ENCODE results near the gene PRTN3.

The PRTN3 gene

DNA sequence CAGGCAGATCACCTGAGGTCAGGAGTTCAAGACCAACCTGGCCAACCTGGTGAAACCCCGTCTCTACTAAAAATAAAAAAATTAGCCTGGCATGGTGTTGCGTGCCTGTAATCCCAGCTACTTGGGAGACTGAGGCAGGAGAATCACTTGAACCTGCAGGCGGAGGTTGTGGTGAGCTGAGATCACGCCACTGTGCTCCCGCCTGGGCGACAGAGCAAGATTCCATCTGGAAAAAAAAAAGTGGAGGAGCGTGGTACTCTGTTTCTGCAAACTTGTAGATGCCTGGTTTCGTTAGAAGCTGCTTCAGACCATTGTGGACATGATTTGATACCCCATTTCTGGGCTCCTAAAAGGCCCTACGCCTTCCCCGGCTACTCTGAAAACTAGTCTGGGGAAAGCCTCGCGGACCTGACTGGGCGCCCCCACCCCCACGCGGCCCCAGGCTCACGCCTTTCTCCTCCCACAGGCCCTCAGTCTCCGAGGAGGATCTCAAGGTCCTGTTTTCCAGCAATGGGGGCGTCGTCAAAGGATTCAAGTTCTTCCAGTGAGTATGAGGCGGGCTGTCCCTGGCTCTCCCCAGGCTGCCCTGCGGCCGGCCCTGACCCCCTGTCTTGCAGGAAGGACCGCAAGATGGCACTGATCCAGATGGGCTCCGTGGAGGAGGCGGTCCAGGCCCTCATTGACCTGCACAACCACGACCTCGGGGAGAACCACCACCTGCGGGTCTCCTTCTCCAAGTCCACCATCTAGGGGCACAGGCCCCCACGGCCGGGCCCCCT, 30.5 kb upstream of the PRTN3 start:
- Histone ChIP-seq H3K9me3 (ENCODE audit: control extremely low read depth in 1 of 5, control insufficient read depth in 4 of 5, insufficient read depth in 2 of 5, low read depth in 1 of 5, low read length in 4 of 5) (no peaks in the 10 kb centered on the region), H3K4me3 (ENCODE audit: control insufficient read depth in 1 of 7, extremely low read depth in 1 of 7, insufficient read depth in 4 of 7, low read depth in 2 of 7, low read length in 6 of 7) (no peak overlapping the region), H3K27ac (ENCODE audit: insufficient read depth in 1 of 2, low read depth in 1 of 2, low read length in 2 of 2, poor library complexity in 1 of 2, severe bottlenecking in 2 of 2) (no peak overlapping the region), H3K27me3 (replicated peaks in 2 of 5; ENCODE audit: control insufficient read depth in 4 of 5, insufficient read depth in 5 of 5, low read length in 4 of 5) (no peaks in the 10 kb centered on the region), H3K36me3 (ENCODE audit: control insufficient read depth in 4 of 4, insufficient read depth in 4 of 4, low read length in 3 of 4) (peaks cover 16 to 82% (median 57%) of the 10 kb centered on the region in 4 experiments), H3K4me1 (ENCODE audit: control extremely low read depth in 1 of 4, control insufficient read depth in 4 of 4, insufficient read depth in 4 of 4, low read length in 3 of 4) (no peaks in the 10 kb centered on the region)
- ChIA-PET POLR2A (interaction anchor here (0.7 kb wide), 1 partner anchor 9 kb away, joined by 3 read pairs; no protein-coding TSS in a partner anchor), CTCF (interaction anchor here (0.6 kb wide), 1 partner anchor 1580 kb away, joined by 3 read pairs; no protein-coding TSS in a partner anchor)
- WGBS (ENCODE audit: insufficient coverage) = 96% methylated on average over 27 of the region's 30 CpGs
- DNase-seq = no peak

DNA sequence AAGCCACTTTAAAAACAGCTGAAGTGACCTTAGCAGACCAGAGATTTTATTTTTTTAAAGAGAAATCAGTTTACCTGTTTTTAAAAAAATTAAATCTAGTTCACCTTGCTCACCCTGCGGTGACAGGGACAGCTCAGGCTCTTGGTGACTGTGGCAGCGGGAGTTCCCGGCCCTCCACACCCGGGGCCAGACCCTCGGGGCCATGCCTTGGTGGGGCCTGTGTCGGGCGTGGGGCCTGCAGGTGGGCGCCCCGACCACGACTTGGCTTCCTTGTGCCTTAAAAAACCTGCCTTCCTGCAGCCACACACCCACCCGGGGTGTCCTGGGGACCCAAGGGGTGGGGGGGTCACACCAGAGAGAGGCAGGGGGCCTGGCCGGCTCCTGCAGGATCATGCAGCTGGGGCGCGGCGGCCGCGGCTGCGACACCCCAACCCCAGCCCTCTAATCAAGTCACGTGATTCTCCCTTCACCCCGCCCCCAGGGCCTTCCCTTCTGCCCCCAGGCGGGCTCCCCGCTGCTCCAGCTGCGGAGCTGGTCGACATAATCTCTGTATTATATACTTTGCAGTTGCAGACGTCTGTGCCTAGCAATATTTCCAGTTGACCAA, 29.8 kb upstream of the PRTN3 start:
- WGBS (ENCODE audit: insufficient coverage) = 92% methylated on average over 7 of the region's 25 CpGs
- no peaks in the 10 kb centered on the region for H3K27me3 ChIP-seq (replicated peaks in 2 of 5; ENCODE audit: control insufficient read depth in 4 of 5, insufficient read depth in 5 of 5, low read length in 4 of 5)
- no peaks in the 10 kb centered on the region for H3K4me1 ChIP-seq (ENCODE audit: control extremely low read depth in 1 of 4, control insufficient read depth in 4 of 4, insufficient read depth in 4 of 4, low read length in 3 of 4)
- POLR2A ChIA-PET = interaction anchor here (0.7 kb wide), 1 partner anchor 10 kb away, joined by 3 read pairs; no protein-coding TSS in a partner anchor
- no peak for DNase-seq
- H3K27ac ChIP-seq (ENCODE audit: insufficient read depth in 1 of 2, low read depth in 1 of 2, low read length in 2 of 2, poor library complexity in 1 of 2, severe bottlenecking in 2 of 2) = no peak overlapping the region
- CTCF ChIA-PET = no interaction called here
- peaks cover 16 to 75% (median 50%) of the 10 kb centered on the region in 4 experiments for H3K36me3 ChIP-seq (ENCODE audit: control insufficient read depth in 4 of 4, insufficient read depth in 4 of 4, low read length in 3 of 4)
- H3K4me3 ChIP-seq (ENCODE audit: control insufficient read depth in 1 of 7, extremely low read depth in 1 of 7, insufficient read depth in 4 of 7, low read depth in 2 of 7, low read length in 6 of 7) = no peak overlapping the region
- no peaks in the 10 kb centered on the region for H3K9me3 ChIP-seq (ENCODE audit: control extremely low read depth in 1 of 5, control insufficient read depth in 4 of 5, insufficient read depth in 2 of 5, low read depth in 1 of 5, low read length in 4 of 5)

DNA sequence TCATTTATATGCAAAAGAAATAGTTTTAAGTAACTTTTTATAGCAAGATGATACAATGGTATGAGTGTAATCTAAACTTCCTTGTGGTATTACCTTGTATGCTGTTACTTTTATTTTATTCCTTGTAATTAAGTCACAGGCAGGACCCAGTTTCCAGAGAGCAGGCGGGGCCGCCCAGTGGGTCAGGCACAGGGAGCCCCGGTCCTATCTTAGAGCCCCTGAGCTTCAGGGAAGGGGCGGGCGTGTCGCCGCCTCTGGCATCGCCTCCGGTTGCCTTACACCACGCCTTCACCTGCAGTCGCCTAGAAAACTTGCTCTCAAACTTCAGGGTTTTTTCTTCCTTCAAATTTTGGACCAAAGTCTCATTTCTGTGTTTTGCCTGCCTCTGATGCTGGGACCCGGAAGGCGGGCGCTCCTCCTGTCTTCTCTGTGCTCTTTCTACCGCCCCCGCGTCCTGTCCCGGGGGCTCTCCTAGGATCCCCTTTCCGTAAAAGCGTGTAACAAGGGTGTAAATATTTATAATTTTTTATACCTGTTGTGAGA, 29.2 kb upstream of the PRTN3 start:
- Histone ChIP-seq H3K4me3 (ENCODE audit: control insufficient read depth in 1 of 7, extremely low read depth in 1 of 7, insufficient read depth in 4 of 7, low read depth in 2 of 7, low read length in 6 of 7) (no peak overlapping the region), H3K27me3 (replicated peaks in 2 of 5; ENCODE audit: control insufficient read depth in 4 of 5, insufficient read depth in 5 of 5, low read length in 4 of 5) (no peaks in the 10 kb centered on the region), H3K9me3 (ENCODE audit: control extremely low read depth in 1 of 5, control insufficient read depth in 4 of 5, insufficient read depth in 2 of 5, low read depth in 1 of 5, low read length in 4 of 5) (no peaks in the 10 kb centered on the region), H3K27ac (ENCODE audit: insufficient read depth in 1 of 2, low read depth in 1 of 2, low read length in 2 of 2, poor library complexity in 1 of 2, severe bottlenecking in 2 of 2) (no peak overlapping the region), H3K4me1 (ENCODE audit: control extremely low read depth in 1 of 4, control insufficient read depth in 4 of 4, insufficient read depth in 4 of 4, low read length in 3 of 4) (no peaks in the 10 kb centered on the region), H3K36me3 (ENCODE audit: control insufficient read depth in 4 of 4, insufficient read depth in 4 of 4, low read length in 3 of 4) (peaks cover 15 to 69% (median 44%) of the 10 kb centered on the region in 4 experiments)
- 94% methylated on average over 10 of the region's 20 CpGs for WGBS (ENCODE audit: insufficient coverage)
- ChIA-PET CTCF (no interaction called here), POLR2A (no interaction called here)
- no peak for DNase-seq

DNA sequence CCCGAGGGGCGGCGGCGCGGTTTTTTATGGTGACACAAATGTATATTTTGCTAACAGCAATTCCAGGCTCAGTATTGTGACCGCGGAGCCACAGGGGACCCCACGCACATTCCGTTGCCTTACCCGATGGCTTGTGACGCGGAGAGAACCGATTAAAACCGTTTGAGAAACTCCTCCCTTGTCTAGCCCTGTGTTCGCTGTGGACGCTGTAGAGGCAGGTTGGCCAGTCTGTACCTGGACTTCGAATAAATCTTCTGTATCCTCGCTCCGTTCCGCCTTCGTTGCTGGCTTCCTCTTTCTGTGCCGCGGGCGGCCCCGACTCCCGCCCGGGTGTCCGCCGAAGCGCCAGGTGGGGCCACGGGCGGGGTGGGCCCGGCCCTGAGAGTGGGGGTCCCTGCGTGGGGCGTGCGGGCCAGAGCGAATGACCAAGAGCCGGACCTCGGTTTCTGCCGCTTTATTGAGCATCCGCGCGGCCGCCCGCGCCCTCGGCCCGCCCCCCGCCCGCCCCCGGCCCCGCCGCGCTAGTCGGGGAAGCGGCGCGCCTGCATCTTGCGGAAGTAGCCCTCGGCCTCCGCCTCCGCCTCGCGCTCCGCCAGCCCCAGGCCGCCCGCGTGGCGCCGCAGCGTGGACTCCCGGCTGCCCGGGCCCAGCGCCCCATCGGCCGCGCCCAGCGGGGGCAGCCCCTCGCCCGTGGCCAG, 28.6 kb upstream of the PRTN3 start:
- no peak overlapping the region for H3K27ac ChIP-seq (ENCODE audit: insufficient read depth in 1 of 2, low read depth in 1 of 2, low read length in 2 of 2, poor library complexity in 1 of 2, severe bottlenecking in 2 of 2)
- DNase-seq = no peak
- no peaks in the 10 kb centered on the region for H3K4me1 ChIP-seq (ENCODE audit: control extremely low read depth in 1 of 4, control insufficient read depth in 4 of 4, insufficient read depth in 4 of 4, low read length in 3 of 4)
- ChIA-PET CTCF (no interaction called here), POLR2A (no interaction called here)
- 94% methylated on average over 52 of the region's 80 CpGs for WGBS (ENCODE audit: insufficient coverage)
- H3K9me3 ChIP-seq (ENCODE audit: control extremely low read depth in 1 of 5, control insufficient read depth in 4 of 5, insufficient read depth in 2 of 5, low read depth in 1 of 5, low read length in 4 of 5) = no peaks in the 10 kb centered on the region
- H3K4me3 ChIP-seq (ENCODE audit: control insufficient read depth in 1 of 7, extremely low read depth in 1 of 7, insufficient read depth in 4 of 7, low read depth in 2 of 7, low read length in 6 of 7) = no peak overlapping the region
- H3K27me3 ChIP-seq (replicated peaks in 2 of 5; ENCODE audit: control insufficient read depth in 4 of 5, insufficient read depth in 5 of 5, low read length in 4 of 5) = no peaks in the 10 kb centered on the region
- H3K36me3 ChIP-seq (ENCODE audit: control insufficient read depth in 4 of 4, insufficient read depth in 4 of 4, low read length in 3 of 4) = peaks cover 10 to 63% (median 39%) of the 10 kb centered on the region in 4 experiments

DNA sequence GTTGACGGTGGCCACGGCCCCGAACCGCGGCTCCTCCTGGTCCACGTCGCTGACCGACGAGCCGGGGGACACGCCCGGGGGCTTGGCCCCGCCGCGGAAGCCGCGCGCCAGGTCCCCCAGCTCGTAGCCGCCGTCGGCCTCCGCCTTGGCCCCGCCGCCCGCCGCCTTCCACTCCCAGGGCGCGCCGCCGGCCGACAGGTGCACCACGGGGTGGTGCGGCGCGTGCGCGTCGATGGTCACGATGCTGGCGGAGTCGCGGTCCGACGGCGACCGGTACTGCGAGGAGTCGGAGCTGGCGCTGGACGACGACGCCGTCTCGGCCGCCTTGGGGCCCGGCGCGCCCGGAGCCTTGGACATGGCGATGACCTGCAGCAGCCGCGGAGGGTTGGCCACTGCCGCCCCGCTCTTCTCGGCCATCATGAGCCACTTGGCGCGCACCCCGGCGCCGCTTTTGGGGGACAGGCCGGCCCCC, 28.0 kb upstream of the PRTN3 start:
- Histone ChIP-seq H3K4me1 (ENCODE audit: control extremely low read depth in 1 of 4, control insufficient read depth in 4 of 4, insufficient read depth in 4 of 4, low read length in 3 of 4) (no peaks in the 10 kb centered on the region), H3K9me3 (ENCODE audit: control extremely low read depth in 1 of 5, control insufficient read depth in 4 of 5, insufficient read depth in 2 of 5, low read depth in 1 of 5, low read length in 4 of 5) (no peaks in the 10 kb centered on the region), H3K27me3 (replicated peaks in 2 of 5; ENCODE audit: control insufficient read depth in 4 of 5, insufficient read depth in 5 of 5, low read length in 4 of 5) (no peaks in the 10 kb centered on the region), H3K27ac (ENCODE audit: insufficient read depth in 1 of 2, low read depth in 1 of 2, low read length in 2 of 2, poor library complexity in 1 of 2, severe bottlenecking in 2 of 2) (no peak overlapping the region), H3K4me3 (ENCODE audit: control insufficient read depth in 1 of 7, extremely low read depth in 1 of 7, insufficient read depth in 4 of 7, low read depth in 2 of 7, low read length in 6 of 7) (no peak overlapping the region), H3K36me3 (ENCODE audit: control insufficient read depth in 4 of 4, insufficient read depth in 4 of 4, low read length in 3 of 4) (peaks cover 7 to 57% (median 35%) of the 10 kb centered on the region in 4 experiments)
- ChIA-PET POLR2A (no interaction called here), CTCF (no interaction called here)
- 93% methylated on average over 67 of the region's 72 CpGs for WGBS (ENCODE audit: insufficient coverage)
- DNase-seq = no peak

DNA sequence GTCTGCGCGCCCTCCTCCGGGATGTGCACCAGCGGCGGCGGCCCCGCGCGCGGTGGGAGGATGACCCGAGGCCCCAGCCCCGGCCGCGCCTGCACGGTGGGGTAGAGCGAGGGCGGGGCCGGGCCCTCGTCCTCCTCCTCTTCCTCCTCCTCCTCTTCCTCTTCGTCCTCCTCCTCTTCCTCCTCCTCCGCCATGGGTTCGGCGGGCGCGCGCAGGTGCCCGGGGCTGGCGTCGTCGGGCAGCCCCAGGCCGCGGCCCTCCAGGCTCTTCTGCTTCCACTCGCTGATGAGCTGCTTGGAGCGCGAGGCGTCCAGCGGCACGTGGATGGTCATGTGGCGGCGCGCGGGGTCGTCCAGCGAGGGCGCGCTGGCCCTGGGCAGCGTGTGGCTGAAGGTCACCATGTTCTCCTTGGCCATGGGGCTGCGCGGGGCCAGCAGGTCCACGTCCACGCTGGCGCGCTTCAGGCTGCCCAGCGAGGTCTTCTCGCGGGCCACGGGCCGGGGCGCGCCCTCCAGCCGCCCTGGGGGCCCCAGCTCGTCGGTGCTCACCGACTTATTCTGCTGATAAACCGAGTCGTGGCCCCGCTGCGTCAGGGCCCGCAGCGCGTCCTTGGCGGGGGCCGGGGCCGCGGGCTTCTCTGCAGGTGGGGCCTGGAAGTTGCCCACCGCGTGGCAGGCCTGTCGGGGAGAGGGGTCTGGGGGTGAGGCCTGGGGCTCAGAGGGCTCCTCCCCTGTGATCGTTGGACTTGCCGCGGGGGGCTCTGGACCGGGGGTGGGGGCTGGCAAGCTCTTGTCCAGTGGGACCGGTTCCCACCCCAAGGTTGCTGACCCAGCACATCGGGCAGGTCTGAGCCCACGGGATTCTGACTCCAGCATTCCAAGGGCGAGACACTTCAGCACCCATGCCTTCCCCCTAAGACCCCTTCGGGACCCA, 27.3 kb upstream of the PRTN3 start:
- 98% methylated on average over 81 of the region's 87 CpGs for WGBS (ENCODE audit: insufficient coverage)
- Histone ChIP-seq H3K27me3 (replicated peaks in 2 of 5; ENCODE audit: control insufficient read depth in 4 of 5, insufficient read depth in 5 of 5, low read length in 4 of 5) (no peaks in the 10 kb centered on the region), H3K4me3 (ENCODE audit: control insufficient read depth in 1 of 7, extremely low read depth in 1 of 7, insufficient read depth in 4 of 7, low read depth in 2 of 7, low read length in 6 of 7) (no peak overlapping the region), H3K36me3 (ENCODE audit: control insufficient read depth in 4 of 4, insufficient read depth in 4 of 4, low read length in 3 of 4) (peaks cover 5 to 50% (median 30%) of the 10 kb centered on the region in 4 experiments), H3K9me3 (ENCODE audit: control extremely low read depth in 1 of 5, control insufficient read depth in 4 of 5, insufficient read depth in 2 of 5, low read depth in 1 of 5, low read length in 4 of 5) (no peaks in the 10 kb centered on the region), H3K4me1 (ENCODE audit: control extremely low read depth in 1 of 4, control insufficient read depth in 4 of 4, insufficient read depth in 4 of 4, low read length in 3 of 4) (no peaks in the 10 kb centered on the region), H3K27ac (ENCODE audit: insufficient read depth in 1 of 2, low read depth in 1 of 2, low read length in 2 of 2, poor library complexity in 1 of 2, severe bottlenecking in 2 of 2) (no peak overlapping the region)
- POLR2A ChIA-PET = no interaction called here
- CTCF ChIA-PET = no interaction called here
- no peak for DNase-seq

All from common myeloid progenitor, CD34-positive (primary cell).